PC-9 (cell line): ENCODE measurements around the gene OR5AL1.

ENCODE experiments used
- EZH2 ChIP-seq: fragments of 200-600 bp; sonication (generic); IDR thresholded peaks from 2 replicates; pipeline ENCODE4 v1.8.0; 2017; ENCODE audit warnings: antibody characterized with exemption, low read depth
- TF ChIP-seq, protein P1 (sequence below): fragments of 200-600 bp; sonication (generic); conservative IDR thresholded peaks from 2 replicates; pipeline ENCODE4 v1.6.1; 2017; ENCODE audit warnings: mixed run types, antibody characterized with exemption, mild to moderate bottlenecking, moderate library complexity

DNA sequence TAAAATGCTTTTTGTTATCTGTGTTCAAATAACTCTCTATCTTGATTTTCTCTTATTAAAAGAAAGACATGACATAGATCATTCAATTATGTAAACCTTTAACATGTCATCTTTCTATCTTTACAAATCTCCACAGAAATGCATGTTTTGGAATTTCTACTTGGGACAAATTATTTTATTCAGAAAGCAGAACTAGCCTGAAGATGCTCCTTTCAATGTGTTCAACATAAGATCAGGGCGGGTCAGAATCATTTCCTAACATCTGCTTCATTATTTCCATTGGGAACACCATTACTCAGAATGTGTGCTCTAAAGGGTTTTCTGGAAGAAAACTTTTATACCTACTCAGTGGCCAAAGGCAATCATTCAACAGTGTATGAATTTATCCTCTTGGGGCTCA is at the start of gene OR5AL1:
- TF ChIP-seq, protein P1, sequence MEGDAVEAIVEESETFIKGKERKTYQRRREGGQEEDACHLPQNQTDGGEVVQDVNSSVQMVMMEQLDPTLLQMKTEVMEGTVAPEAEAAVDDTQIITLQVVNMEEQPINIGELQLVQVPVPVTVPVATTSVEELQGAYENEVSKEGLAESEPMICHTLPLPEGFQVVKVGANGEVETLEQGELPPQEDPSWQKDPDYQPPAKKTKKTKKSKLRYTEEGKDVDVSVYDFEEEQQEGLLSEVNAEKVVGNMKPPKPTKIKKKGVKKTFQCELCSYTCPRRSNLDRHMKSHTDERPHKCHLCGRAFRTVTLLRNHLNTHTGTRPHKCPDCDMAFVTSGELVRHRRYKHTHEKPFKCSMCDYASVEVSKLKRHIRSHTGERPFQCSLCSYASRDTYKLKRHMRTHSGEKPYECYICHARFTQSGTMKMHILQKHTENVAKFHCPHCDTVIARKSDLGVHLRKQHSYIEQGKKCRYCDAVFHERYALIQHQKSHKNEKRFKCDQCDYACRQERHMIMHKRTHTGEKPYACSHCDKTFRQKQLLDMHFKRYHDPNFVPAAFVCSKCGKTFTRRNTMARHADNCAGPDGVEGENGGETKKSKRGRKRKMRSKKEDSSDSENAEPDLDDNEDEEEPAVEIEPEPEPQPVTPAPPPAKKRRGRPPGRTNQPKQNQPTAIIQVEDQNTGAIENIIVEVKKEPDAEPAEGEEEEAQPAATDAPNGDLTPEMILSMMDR, result no peak
- TF ChIP-seq EZH2, result no peak
